C1 segment of cervical spinal cord (tissue), 14 donors: ENCODE results near the gene ARGFX.
"Not testable (repeated sequence)": the region's sequence is repeated elsewhere in the genome, so short reads cannot be mapped to it uniquely, and the experiment has no call there.

Experiments
- DNase-seq, 14 donors: peaks; one replicate each; lab custom pipeline; 2025; lab: John Stamatoyannopoulos, UW

ARGFX gene

GRCh38 chr3:121567649-121568048 lies at the start of gene ARGFX:
TSS of gene ARGFX (plus strand) at chr3:121567949. CDS start at chr3:121570714, 2,765 bp downstream.
- DNase-seq = no peak

- DNase-seq = no peak
Observed at GRCh38 chr3:121517953-121518655, 49.6 kb upstream of the ARGFX start.

GRCh38 chr3:121520510-121520909 lies 47.2 kb upstream of the ARGFX start:
- DNase-seq = no peak

GRCh38 chr3:121529308-121529707 lies 38.4 kb upstream of the ARGFX start:
- DNase-seq = peak in 1 of 14 donors; percentile 4

GRCh38 chr3:121531269-121531668 lies 36.5 kb upstream of the ARGFX start:
- no peak for DNase-seq

GRCh38 chr3:121542924-121543323 lies 24.8 kb upstream of the ARGFX start:
- no peak for DNase-seq

GRCh38 chr3:121545049-121545573 lies 22.6 kb upstream of the ARGFX start:
- no peak for DNase-seq

GRCh38 chr3:121545574-121546455 lies 21.9 kb upstream of the ARGFX start, which contains the start of gene POLQ:
TSS of gene POLQ (minus strand) at chr3:121545988. CDS start at chr3:121545877, 111 bp downstream.
- DNase-seq = peak in 13 of 14 donors; percentile 30 to 89 (median 80)

GRCh38 chr3:121552379-121552778 lies 15.4 kb upstream of the ARGFX start:
- DNase-seq = peak in 6 of 14 donors; percentile 1 to 17 (median 6)

GRCh38 chr3:121552797-121553196 lies 15.0 kb upstream of the ARGFX start:
- DNase-seq = no peak

GRCh38 chr3:121557426-121557934 lies 10.3 kb upstream of the ARGFX start:
- DNase-seq = no peak

GRCh38 chr3:121562148-121562547 lies 5.6 kb upstream of the ARGFX start:
- no peak for DNase-seq

GRCh38 chr3:121566773-121567172 lies 976 bp upstream of the ARGFX start:
- DNase-seq = no peak

GRCh38 chr3:121574449-121574848 lies 6.7 kb downstream of the ARGFX start:
- DNase-seq = no peak

- no peak for DNase-seq
Observed at GRCh38 chr3:121581691-121582090, 13.9 kb downstream of the ARGFX start.

- DNase-seq = no peak
Observed at GRCh38 chr3:121584418-121584817, 16.7 kb downstream of the ARGFX start.

GRCh38 chr3:121592856-121593702 lies 25.3 kb downstream of the ARGFX start, which contains the start of gene FBXO40:
TSS of gene FBXO40 (plus strand) at chr3:121593379. CDS start at chr3:121620576, 27,197 bp downstream.
- DNase-seq = no peak

- not testable (repeated sequence) for DNase-seq
Observed at GRCh38 chr3:121593806-121594205, 26.1 kb downstream of the ARGFX start.

- DNase-seq = no peak
Observed at GRCh38 chr3:121594850-121595249, 27.1 kb downstream of the ARGFX start.

- no peak for DNase-seq
Observed at GRCh38 chr3:121595765-121596406, 28.1 kb downstream of the ARGFX start.
